ENCODE data around the gene VASN.

Gene VASN

GRCh38 chr16:4361944-4362311 lies 9.7 kb upstream of the VASN start:
- no peak for TF ChIP-seq JUND (IDR thresholded peaks at IDR 0.05; ENCODE audit: low read depth)
- in situ Hi-C loops (cut with HindIII; ENCODE audit: low pct_unique_long_range_greater_than_20kb, low sequenced_read_pairs): no loop called here
- no peak for DNase-seq (ENCODE audit: low read depth in 1 of 2, low spot score in 1 of 2)

GRCh38 chr16:4362476-4363135 lies 9.0 kb upstream of the VASN start:
- no peak for TF ChIP-seq JUND (IDR thresholded peaks at IDR 0.05; ENCODE audit: low read depth)
- no peak for DNase-seq (ENCODE audit: low read depth in 1 of 2, low spot score in 1 of 2)
- in situ Hi-C loops (cut with HindIII; ENCODE audit: low pct_unique_long_range_greater_than_20kb, low sequenced_read_pairs): no loop called here

- in situ Hi-C loops (cut with HindIII; ENCODE audit: low pct_unique_long_range_greater_than_20kb, low sequenced_read_pairs): no loop called here
- no peak for DNase-seq (ENCODE audit: low read depth in 1 of 2, low spot score in 1 of 2)
- TF ChIP-seq JUND (IDR thresholded peaks at IDR 0.05; ENCODE audit: low read depth): no peak
Measured at GRCh38 chr16:4364196-4365013, 7.2 kb upstream of the VASN start.

GRCh38 chr16:4365014-4365406 lies 6.6 kb upstream of the VASN start:
- TF ChIP-seq JUND (IDR thresholded peaks at IDR 0.05; ENCODE audit: low read depth): no peak
- in situ Hi-C loops (cut with HindIII; ENCODE audit: low pct_unique_long_range_greater_than_20kb, low sequenced_read_pairs): no loop called here
- DNase-seq (ENCODE audit: low read depth in 1 of 2, low spot score in 1 of 2): no peak

- DNase-seq (ENCODE audit: low read depth in 1 of 2, low spot score in 1 of 2): no peak
- in situ Hi-C loops (cut with HindIII; ENCODE audit: low pct_unique_long_range_greater_than_20kb, low sequenced_read_pairs): no loop called here
- no peak for TF ChIP-seq JUND (IDR thresholded peaks at IDR 0.05; ENCODE audit: low read depth)
Measured at GRCh38 chr16:4365615-4366014, 6.0 kb upstream of the VASN start.

GRCh38 chr16:4366016-4366415 lies 5.6 kb upstream of the VASN start:
- no peak for TF ChIP-seq JUND (IDR thresholded peaks at IDR 0.05; ENCODE audit: low read depth)
- in situ Hi-C loops (cut with HindIII; ENCODE audit: low pct_unique_long_range_greater_than_20kb, low sequenced_read_pairs): no loop called here
- DNase-seq (ENCODE audit: low read depth in 1 of 2, low spot score in 1 of 2): no peak

GRCh38 chr16:4367393-4367856 lies 4.2 kb upstream of the VASN start:
- in situ Hi-C loops (cut with HindIII; ENCODE audit: low pct_unique_long_range_greater_than_20kb, low sequenced_read_pairs): no loop called here
- no peak for TF ChIP-seq JUND (IDR thresholded peaks at IDR 0.05; ENCODE audit: low read depth)
- DNase-seq (ENCODE audit: low read depth in 1 of 2, low spot score in 1 of 2): no peak

- in situ Hi-C loops (cut with HindIII; ENCODE audit: low pct_unique_long_range_greater_than_20kb, low sequenced_read_pairs): no loop called here
- peak; percentile 79 to 94 for DNase-seq (ENCODE audit: low read depth in 1 of 2, low spot score in 1 of 2)
- no peak for TF ChIP-seq JUND (IDR thresholded peaks at IDR 0.05; ENCODE audit: low read depth)
Measured at GRCh38 chr16:4369007-4369733, 2.5 kb upstream of the VASN start.

- no peak for TF ChIP-seq JUND (IDR thresholded peaks at IDR 0.05; ENCODE audit: low read depth)
- DNase-seq (ENCODE audit: low read depth in 1 of 2, low spot score in 1 of 2): no peak
- in situ Hi-C loops (cut with HindIII; ENCODE audit: low pct_unique_long_range_greater_than_20kb, low sequenced_read_pairs): no loop called here
Measured at GRCh38 chr16:4370151-4370550, 1.5 kb upstream of the VASN start.

GRCh38 chr16:4370570-4371356 lies 885 bp upstream of the VASN start:
- TF ChIP-seq JUND (IDR thresholded peaks at IDR 0.05; ENCODE audit: low read depth): no peak
- in situ Hi-C loops (cut with HindIII; ENCODE audit: low pct_unique_long_range_greater_than_20kb, low sequenced_read_pairs): no loop called here
- no peak for DNase-seq (ENCODE audit: low read depth in 1 of 2, low spot score in 1 of 2)

GRCh38 chr16:4372001-4372577 lies 441 bp downstream of the VASN start:
- TF ChIP-seq JUND (IDR thresholded peaks at IDR 0.05; ENCODE audit: low read depth): no peak
- peak in 1 of 2 experiments; percentile 44 for DNase-seq (ENCODE audit: low read depth in 1 of 2, low spot score in 1 of 2)
- in situ Hi-C loops (cut with HindIII; ENCODE audit: low pct_unique_long_range_greater_than_20kb, low sequenced_read_pairs): no loop called here
